Mucosa of stomach (tissue), 1 donor: Measurements from ENCODE around the gene ZC3H7A.

Experiments used
- H3K27me3 ChIP-seq: one replicate; pipeline ENCODE4 v1.7.0; 2013; ENCODE audit warnings: mild to moderate bottlenecking, low read length; ENCODE audit not compliant: control insufficient read depth, insufficient read depth
- H3K36me3 ChIP-seq: one replicate; pipeline ENCODE4 v1.7.0; 2013; ENCODE audit warnings: low read length; ENCODE audit not compliant: control insufficient read depth, insufficient read depth
- H3K4me1 ChIP-seq: one replicate; pipeline ENCODE4 v1.7.0; 2013; ENCODE audit warnings: mild to moderate bottlenecking, low read length; ENCODE audit not compliant: control insufficient read depth, insufficient read depth
- H3K4me3 ChIP-seq: one replicate; pipeline ENCODE4 v1.7.0; 2013; ENCODE audit warnings: low read length
- H3K9ac ChIP-seq: one replicate; pipeline ENCODE4 v1.7.0; 2013; ENCODE audit warnings: mild to moderate bottlenecking, low read length, moderate library complexity
- H3K9me3 ChIP-seq: one replicate; pipeline ENCODE4 v1.7.0; 2013; ENCODE audit warnings: mild to moderate bottlenecking, low read length, moderate library complexity; ENCODE audit not compliant: control insufficient read depth
- donor health status: Pancreatic carcinoma.

The ZC3H7A gene

GRCh38 chr16:11783319-11784037 is 13.6 kb downstream of the ZC3H7A start:
- Histone ChIP-seq H3K9me3 (no peaks in the 10 kb centered on the region), H3K9ac (peak overlapping the region; percentile 46), H3K36me3 (no peaks in the 10 kb centered on the region), H3K27me3 (no peaks in the 10 kb centered on the region), H3K4me3 (no peak overlapping the region), H3K4me1 (peaks cover 19% of the 10 kb centered on the region)

DNA sequence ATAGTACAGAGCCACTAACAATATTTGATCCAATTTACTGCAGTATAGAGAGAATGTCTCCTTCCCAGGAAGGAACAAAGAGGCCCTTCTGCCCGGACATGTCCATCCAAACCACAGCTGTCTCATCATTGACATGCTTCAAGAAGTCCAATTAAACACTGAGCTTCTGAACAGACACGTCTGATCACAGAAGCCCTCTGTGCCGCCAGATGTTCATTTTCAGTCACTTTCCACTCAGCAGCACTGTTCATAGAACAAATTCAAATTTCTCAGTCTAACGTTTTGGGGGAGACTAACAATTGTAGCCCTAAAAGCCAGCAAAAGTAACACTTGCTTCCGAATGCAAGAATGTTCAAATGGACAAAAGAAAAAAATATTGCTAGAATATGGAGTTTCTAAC is 15.3 kb downstream of the ZC3H7A start:
- no peak overlapping the region for H3K4me3 ChIP-seq
- peaks cover 19% of the 10 kb centered on the region for H3K4me1 ChIP-seq
- H3K9ac ChIP-seq, result no peak overlapping the region
- no peaks in the 10 kb centered on the region for H3K27me3 ChIP-seq
- H3K36me3 ChIP-seq, result no peaks in the 10 kb centered on the region
- H3K9me3 ChIP-seq, result no peaks in the 10 kb centered on the region

DNA sequence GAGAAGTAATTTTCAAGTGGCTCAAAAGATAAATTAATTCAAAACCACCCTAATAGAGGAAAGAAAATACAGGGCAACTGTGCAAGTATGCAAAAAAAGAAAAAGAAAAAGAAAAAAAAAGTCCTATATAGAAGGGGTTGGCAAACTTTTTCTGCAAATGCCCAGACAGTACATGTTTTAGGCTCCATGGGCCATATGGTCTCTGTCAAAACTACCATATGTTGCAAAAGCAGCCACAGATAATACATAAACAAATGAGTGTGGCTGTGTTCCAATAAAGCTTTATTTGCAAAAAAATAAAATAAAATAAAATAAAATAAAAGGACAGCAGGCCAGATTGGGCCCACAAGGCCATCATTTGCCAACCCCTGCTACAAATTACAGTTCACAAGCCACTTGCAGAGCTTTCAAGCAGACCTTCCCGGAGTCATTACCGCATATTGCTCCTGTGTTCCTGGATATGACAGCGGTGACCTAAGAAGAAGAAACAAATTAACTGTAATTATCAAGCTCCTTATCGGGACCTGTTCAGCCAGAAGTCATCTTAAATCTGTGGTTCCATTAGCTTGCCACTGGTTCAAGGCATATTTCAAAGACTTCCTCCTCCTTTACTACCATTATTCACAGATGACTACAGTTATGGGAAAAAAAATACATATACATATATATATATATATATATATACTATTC is 15.9 kb downstream of the ZC3H7A start:
- peaks cover 19% of the 10 kb centered on the region for H3K4me1 ChIP-seq

GRCh38 chr16:11779074-11779473 is 18.0 kb downstream of the ZC3H7A start:
- Histone ChIP-seq H3K27me3 (no peaks in the 10 kb centered on the region), H3K4me1 (peaks cover 19% of the 10 kb centered on the region), H3K9ac (no peak overlapping the region), H3K9me3 (no peaks in the 10 kb centered on the region), H3K4me3 (no peak overlapping the region), H3K36me3 (no peaks in the 10 kb centered on the region)

More for the DNA sequence above, 15.9 kb downstream of the ZC3H7A start:
- Histone ChIP-seq H3K36me3 (no peaks in the 10 kb centered on the region), H3K9ac (no peak overlapping the region), H3K9me3 (no peaks in the 10 kb centered on the region), H3K4me3 (no peak overlapping the region), H3K27me3 (no peaks in the 10 kb centered on the region)

- Histone ChIP-seq H3K36me3 (no peaks in the 10 kb centered on the region), H3K27me3 (no peaks in the 10 kb centered on the region), H3K4me1 (no peaks in the 10 kb centered on the region), H3K9me3 (no peaks in the 10 kb centered on the region), H3K4me3 (no peak overlapping the region), H3K9ac (no peak overlapping the region)
Measured at GRCh38 chr16:11774065-11774626, 22.9 kb downstream of the ZC3H7A start.

- no peak overlapping the region for H3K4me3 ChIP-seq
- no peak overlapping the region for H3K9ac ChIP-seq
- no peaks in the 10 kb centered on the region for H3K9me3 ChIP-seq
- no peaks in the 10 kb centered on the region for H3K27me3 ChIP-seq
- H3K4me1 ChIP-seq, result no peaks in the 10 kb centered on the region
- H3K36me3 ChIP-seq, result no peaks in the 10 kb centered on the region
Measured at GRCh38 chr16:11768849-11769248, 28.2 kb downstream of the ZC3H7A start.

DNA sequence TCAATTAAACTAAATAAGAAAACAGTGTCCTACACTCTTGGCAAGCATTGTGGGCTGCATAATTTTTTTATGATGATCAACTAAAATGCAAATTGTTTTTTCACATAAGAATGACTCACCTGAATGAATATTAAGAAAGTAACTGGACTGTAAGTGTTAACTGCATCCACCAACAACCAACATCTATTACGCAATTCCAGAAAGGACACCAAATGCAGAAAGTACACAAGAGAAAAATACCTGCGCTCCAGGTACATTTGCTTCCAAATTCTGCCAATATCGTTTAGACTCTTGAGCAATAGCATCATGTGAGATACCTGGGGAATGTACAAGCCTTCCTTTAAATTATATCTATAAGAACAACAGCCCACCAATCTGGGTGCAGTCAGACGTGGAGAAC is 34.6 kb downstream of the ZC3H7A start:
- Histone ChIP-seq H3K4me1 (peaks cover 13% of the 10 kb centered on the region), H3K9ac (no peak overlapping the region), H3K4me3 (no peak overlapping the region), H3K36me3 (peaks cover 9% of the 10 kb centered on the region), H3K27me3 (no peaks in the 10 kb centered on the region), H3K9me3 (no peaks in the 10 kb centered on the region)

- no peak overlapping the region for H3K9ac ChIP-seq
- H3K36me3 ChIP-seq, result peaks cover 9% of the 10 kb centered on the region
- H3K27me3 ChIP-seq, result no peaks in the 10 kb centered on the region
- H3K9me3 ChIP-seq, result no peaks in the 10 kb centered on the region
- no peak overlapping the region for H3K4me3 ChIP-seq
- peaks cover 13% of the 10 kb centered on the region for H3K4me1 ChIP-seq
Measured at GRCh38 chr16:11759997-11760396, 37.1 kb downstream of the ZC3H7A start.

- Histone ChIP-seq H3K4me3 (no peak overlapping the region), H3K9ac (no peak overlapping the region), H3K4me1 (peaks cover 13% of the 10 kb centered on the region), H3K36me3 (peaks cover 9% of the 10 kb centered on the region), H3K9me3 (no peaks in the 10 kb centered on the region), H3K27me3 (no peaks in the 10 kb centered on the region)
Measured at GRCh38 chr16:11759163-11759834, 37.8 kb downstream of the ZC3H7A start.

GRCh38 chr16:11757671-11758545 is 39.1 kb downstream of the ZC3H7A start:
- Histone ChIP-seq H3K9ac (no peak overlapping the region), H3K36me3 (peaks cover 8% of the 10 kb centered on the region), H3K9me3 (no peaks in the 10 kb centered on the region), H3K27me3 (no peaks in the 10 kb centered on the region), H3K4me3 (no peak overlapping the region), H3K4me1 (peaks cover 13% of the 10 kb centered on the region)

DNA sequence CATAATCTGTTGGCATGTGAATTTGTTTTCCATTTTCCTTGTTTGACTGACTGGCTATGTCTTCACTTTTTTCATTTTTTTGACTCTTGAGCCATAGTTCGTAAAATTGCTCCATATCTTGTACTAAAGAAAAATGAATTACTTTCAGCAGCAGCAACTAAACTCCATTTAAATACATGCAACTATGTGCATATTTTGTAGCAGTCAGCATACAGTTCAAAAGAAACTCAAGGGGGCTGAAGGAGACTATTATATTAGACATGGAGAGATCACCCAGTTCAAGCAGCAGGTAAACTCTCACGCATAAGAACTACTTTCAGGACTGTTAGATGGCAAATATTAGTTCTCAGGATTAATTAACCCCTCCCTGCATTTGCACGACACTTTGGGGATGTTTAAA is 40.8 kb downstream of the ZC3H7A start:
- H3K4me3 ChIP-seq, result no peak overlapping the region
- no peak overlapping the region for H3K9ac ChIP-seq
- H3K36me3 ChIP-seq, result no peaks in the 10 kb centered on the region
- H3K27me3 ChIP-seq, result no peaks in the 10 kb centered on the region
- H3K4me1 ChIP-seq, result peaks cover 13% of the 10 kb centered on the region
- no peaks in the 10 kb centered on the region for H3K9me3 ChIP-seq
